HL-60 (cell line): ENCODE data around the gene NPHP4.
A peak's percentile ranks its signal among the peaks of the same experiment; 100 is the strongest.

Experiments used
- DNase-seq, 2 experiments: peaks; one replicate each; pipeline ENCODE4 v3.0.0-alpha.2; 2010 to 2020; ENCODE audit warnings: low read depth in 1 of 2, low spot score in 1 of 2
- H3K27ac ChIP-seq: fragments of 250-450 bp; sonication (Bioruptor Pico); replicated peaks from 2 replicates; pipeline ENCODE4 v1.5.1; 2020; ENCODE audit warnings: mild to moderate bottlenecking, moderate library complexity
- H3K27me3 ChIP-seq: fragments of 250-450 bp; sonication (Bioruptor Pico); 2 replicates; pipeline ENCODE4 v1.5.1; 2021; ENCODE audit warnings: mild to moderate bottlenecking, moderate library complexity; ENCODE audit not compliant: insufficient read depth, poor library complexity, severe bottlenecking
- H3K4me3 ChIP-seq: replicated peaks from 2 replicates; pipeline ENCODE4 v1.5.1; 2011; ENCODE audit warnings: mild to moderate bottlenecking, control low read depth, low read length; ENCODE audit not compliant: insufficient read depth
- GABPA ChIP-seq: IDR thresholded peaks from 2 replicates; pipeline ENCODE4 v1.6.1; 2012; ENCODE audit warnings: low read depth
- POLR2AphosphoS5 ChIP-seq: IDR thresholded peaks from 2 replicates; pipeline ENCODE4 v1.6.1; 2012; ENCODE audit warnings: low read depth
- SPI1 ChIP-seq: IDR thresholded peaks from 2 replicates; pipeline ENCODE4 v1.6.1; 2012; ENCODE audit warnings: low read depth, mild to moderate bottlenecking, borderline replicate concordance
- TF ChIP-seq, protein P1 (sequence below): IDR thresholded peaks from 2 replicates; pipeline ENCODE4 v1.6.1; 2012; ENCODE audit warnings: low read depth; ENCODE audit not compliant: insufficient replicate concordance
- TF ChIP-seq, protein P2 (sequence below): IDR thresholded peaks from one replicate; pipeline ENCODE4 v1.5.1; 2011; ENCODE audit warnings: low read length, control low read depth, inconsistent platforms; ENCODE audit not compliant: insufficient read depth

NPHP4 gene

DNA sequence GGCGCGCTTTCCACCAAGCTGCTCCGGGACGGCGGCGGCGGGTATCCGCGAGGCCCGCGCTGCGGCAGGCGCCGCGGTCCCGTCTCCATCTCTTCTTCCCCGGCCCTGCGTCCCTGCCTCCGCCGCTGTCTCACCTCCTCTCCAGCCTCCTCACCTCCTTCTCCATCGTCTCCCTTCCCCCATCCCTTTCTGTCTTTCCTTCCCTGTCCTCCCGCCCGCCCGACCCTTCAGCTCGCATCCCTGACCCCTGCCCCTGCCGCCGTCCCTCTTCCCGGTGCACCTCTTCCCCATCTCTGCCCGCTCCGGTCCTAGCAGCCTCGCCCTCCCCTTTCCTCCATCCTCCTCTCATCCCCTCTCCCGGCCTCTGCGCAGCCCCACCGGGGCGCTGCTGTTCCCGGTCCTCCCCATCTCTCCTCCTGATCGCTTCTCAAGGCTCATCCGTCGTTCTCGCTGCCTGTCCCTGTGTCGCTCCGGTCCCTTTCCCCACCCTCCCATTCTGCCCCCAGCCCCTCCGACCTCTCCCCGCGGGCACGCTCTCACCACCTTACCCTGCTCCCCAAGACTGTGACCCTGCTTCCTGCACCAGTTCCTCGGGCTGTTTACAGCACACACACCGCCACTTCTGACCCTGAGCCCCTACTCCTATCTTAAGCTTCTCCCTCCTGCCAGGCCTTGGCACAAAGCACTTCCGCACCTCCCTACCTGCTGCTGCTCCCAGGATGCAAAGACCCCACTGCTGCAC, 760 bp upstream of the NPHP4 start:
- no peaks in the 10 kb centered on the region for H3K27me3 ChIP-seq
- peak; percentile 12 to 57 for DNase-seq
- H3K27ac ChIP-seq: peak overlapping the region; percentile 92
- no peak for TF ChIP-seq SPI1
- TF ChIP-seq, protein P1, sequence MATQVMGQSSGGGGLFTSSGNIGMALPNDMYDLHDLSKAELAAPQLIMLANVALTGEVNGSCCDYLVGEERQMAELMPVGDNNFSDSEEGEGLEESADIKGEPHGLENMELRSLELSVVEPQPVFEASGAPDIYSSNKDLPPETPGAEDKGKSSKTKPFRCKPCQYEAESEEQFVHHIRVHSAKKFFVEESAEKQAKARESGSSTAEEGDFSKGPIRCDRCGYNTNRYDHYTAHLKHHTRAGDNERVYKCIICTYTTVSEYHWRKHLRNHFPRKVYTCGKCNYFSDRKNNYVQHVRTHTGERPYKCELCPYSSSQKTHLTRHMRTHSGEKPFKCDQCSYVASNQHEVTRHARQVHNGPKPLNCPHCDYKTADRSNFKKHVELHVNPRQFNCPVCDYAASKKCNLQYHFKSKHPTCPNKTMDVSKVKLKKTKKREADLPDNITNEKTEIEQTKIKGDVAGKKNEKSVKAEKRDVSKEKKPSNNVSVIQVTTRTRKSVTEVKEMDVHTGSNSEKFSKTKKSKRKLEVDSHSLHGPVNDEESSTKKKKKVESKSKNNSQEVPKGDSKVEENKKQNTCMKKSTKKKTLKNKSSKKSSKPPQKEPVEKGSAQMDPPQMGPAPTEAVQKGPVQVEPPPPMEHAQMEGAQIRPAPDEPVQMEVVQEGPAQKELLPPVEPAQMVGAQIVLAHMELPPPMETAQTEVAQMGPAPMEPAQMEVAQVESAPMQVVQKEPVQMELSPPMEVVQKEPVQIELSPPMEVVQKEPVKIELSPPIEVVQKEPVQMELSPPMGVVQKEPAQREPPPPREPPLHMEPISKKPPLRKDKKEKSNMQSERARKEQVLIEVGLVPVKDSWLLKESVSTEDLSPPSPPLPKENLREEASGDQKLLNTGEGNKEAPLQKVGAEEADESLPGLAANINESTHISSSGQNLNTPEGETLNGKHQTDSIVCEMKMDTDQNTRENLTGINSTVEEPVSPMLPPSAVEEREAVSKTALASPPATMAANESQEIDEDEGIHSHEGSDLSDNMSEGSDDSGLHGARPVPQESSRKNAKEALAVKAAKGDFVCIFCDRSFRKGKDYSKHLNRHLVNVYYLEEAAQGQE: no peak
- TF ChIP-seq, protein P2, sequence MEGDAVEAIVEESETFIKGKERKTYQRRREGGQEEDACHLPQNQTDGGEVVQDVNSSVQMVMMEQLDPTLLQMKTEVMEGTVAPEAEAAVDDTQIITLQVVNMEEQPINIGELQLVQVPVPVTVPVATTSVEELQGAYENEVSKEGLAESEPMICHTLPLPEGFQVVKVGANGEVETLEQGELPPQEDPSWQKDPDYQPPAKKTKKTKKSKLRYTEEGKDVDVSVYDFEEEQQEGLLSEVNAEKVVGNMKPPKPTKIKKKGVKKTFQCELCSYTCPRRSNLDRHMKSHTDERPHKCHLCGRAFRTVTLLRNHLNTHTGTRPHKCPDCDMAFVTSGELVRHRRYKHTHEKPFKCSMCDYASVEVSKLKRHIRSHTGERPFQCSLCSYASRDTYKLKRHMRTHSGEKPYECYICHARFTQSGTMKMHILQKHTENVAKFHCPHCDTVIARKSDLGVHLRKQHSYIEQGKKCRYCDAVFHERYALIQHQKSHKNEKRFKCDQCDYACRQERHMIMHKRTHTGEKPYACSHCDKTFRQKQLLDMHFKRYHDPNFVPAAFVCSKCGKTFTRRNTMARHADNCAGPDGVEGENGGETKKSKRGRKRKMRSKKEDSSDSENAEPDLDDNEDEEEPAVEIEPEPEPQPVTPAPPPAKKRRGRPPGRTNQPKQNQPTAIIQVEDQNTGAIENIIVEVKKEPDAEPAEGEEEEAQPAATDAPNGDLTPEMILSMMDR: no peak
- no peak for TF ChIP-seq GABPA
- no peak for TF ChIP-seq POLR2AphosphoS5
- H3K4me3 ChIP-seq: peak overlapping the region; percentile 94

DNA sequence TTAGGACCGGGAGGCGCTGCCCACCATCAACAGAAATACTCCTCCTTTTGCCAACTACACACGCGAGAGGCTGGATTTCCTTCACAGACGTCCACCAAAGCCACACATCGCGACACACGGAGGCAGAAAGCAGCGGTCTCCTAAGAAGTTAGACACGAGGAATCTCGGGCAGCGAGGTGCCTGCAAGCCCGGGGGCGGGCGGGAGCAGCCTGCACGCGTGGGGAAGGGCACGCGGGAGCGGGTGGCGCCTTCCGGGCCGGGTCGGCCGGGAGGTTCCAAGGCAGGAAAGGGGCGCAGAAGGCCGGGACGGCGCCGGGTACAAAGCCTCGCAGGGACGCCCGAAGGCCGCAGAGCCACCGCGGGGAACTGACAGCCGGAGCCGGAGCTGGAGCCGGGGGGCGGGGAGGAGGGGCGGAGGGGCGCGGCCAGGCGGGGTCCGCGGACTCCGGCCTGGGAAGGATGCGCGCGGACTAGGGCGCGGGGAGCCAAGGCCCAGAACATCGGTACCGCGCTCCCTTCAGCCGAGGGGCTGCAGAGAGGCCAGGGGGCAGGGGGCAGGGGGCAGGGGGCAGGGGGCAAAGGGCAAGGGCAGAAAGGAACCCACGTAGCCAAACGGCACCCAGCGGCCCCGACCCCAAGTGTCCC, 722 bp downstream of the NPHP4 start:
- Histone ChIP-seq H3K27ac (peak overlapping the region; percentile 92), H3K4me3 (peak overlapping the region; percentile 94), H3K27me3 (no peaks in the 10 kb centered on the region)
- peak; percentile 9 to 18 for DNase-seq
- TF ChIP-seq POLR2AphosphoS5: no peak
- no peak for TF ChIP-seq SPI1
- no peak for TF ChIP-seq GABPA
- TF ChIP-seq, protein P2: no peak
- TF ChIP-seq, protein P1: no peak

DNA sequence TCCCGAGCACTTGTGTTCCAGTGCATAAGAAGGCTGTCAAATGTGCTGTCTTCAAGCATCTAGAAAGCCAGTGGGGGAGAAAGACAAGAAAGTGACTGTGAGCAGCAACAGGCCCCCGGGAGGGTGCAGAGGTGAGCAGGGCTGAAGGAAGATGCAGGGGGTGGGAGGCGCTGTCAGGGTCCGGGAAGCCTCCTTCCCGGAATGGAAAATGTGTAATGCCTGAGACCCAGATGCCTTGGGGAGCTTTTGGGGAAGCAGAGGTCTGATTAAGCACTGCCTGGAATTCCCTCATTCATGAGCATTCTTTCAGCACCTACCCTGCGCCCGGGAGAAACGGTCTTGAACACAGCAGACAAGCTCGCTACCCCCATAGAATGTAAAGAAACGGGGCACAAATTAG, 1.3 kb downstream of the NPHP4 start:
- DNase-seq: no peak
- H3K27me3 ChIP-seq: no peaks in the 10 kb centered on the region
- peak overlapping the region; percentile 92; the same call in 1 of the 2 replicates for H3K27ac ChIP-seq
- H3K4me3 ChIP-seq: peak overlapping the region; percentile 94
- TF ChIP-seq SPI1 (no peak), GABPA (no peak), POLR2AphosphoS5 (no peak)
- TF ChIP-seq, protein P2: no peak
- TF ChIP-seq, protein P1: no peak
